Mesendoderm (in vitro differentiated cells): ENCODE measurements around the gene FIZ1.

Experiments
- DNase-seq: peaks from one replicate; pipeline ENCODE4 v3.0.0; 2013
- H2AK5ac ChIP-seq: 2 replicates; pipeline ENCODE4 v1.6.1; 2013; ENCODE audit warnings: low read length, inconsistent platforms
- H2BK120ac ChIP-seq: 2 replicates; pipeline ENCODE4 v1.6.1; 2013; ENCODE audit warnings: low read depth, mild to moderate bottlenecking, low read length, moderate library complexity, mixed read lengths
- H2BK15ac ChIP-seq: replicated peaks from 2 replicates; pipeline ENCODE4 v1.6.1; 2013; ENCODE audit warnings: low read depth, mild to moderate bottlenecking, moderate library complexity
- H2BK5ac ChIP-seq: 2 replicates; pipeline ENCODE4 v1.6.1; 2013; ENCODE audit warnings: low read length, inconsistent platforms
- H3K18ac ChIP-seq: 2 replicates; pipeline ENCODE4 v1.6.1; 2013; ENCODE audit warnings: mild to moderate bottlenecking, low read length, mixed read lengths
- H3K23ac ChIP-seq: one replicate; pipeline ENCODE4 v1.6.1; 2013; ENCODE audit warnings: low read length
- H3K27ac ChIP-seq: 2 replicates; pipeline ENCODE4 v1.5.1; 2013; ENCODE audit warnings: low read depth, mild to moderate bottlenecking, inconsistent platforms, low read length, moderate library complexity
- H3K27me3 ChIP-seq: 2 replicates; pipeline ENCODE4 v1.6.1; 2013; ENCODE audit warnings: low read length, control low read depth, mild to moderate bottlenecking, inconsistent platforms; ENCODE audit not compliant: insufficient read depth, poor library complexity
- H3K36me3 ChIP-seq: 2 replicates; pipeline ENCODE4 v1.6.1; 2013; ENCODE audit warnings: low read length, inconsistent platforms; ENCODE audit not compliant: control insufficient read depth, insufficient read depth
- H3K4ac ChIP-seq: one replicate; pipeline ENCODE4 v1.6.1; 2013; ENCODE audit warnings: low read depth, mild to moderate bottlenecking, low read length, moderate library complexity
- H3K4me1 ChIP-seq: 2 replicates; pipeline ENCODE4 v1.6.1; 2013; ENCODE audit warnings: low read depth, low read length, inconsistent platforms; ENCODE audit not compliant: control insufficient read depth
- H3K4me2 ChIP-seq: 2 replicates; pipeline ENCODE4 v1.6.1; 2013; ENCODE audit warnings: low read length
- H3K4me3 ChIP-seq: 2 replicates; pipeline ENCODE4 v1.5.1; 2013; ENCODE audit warnings: mild to moderate bottlenecking, low read length
- H3K56ac ChIP-seq: one replicate; pipeline ENCODE4 v1.6.1; 2013; ENCODE audit warnings: low read length
- H3K79me1 ChIP-seq: 2 replicates; pipeline ENCODE4 v1.6.1; 2013; ENCODE audit warnings: low read length, inconsistent platforms
- H3K79me2 ChIP-seq: 2 replicates; pipeline ENCODE4 v1.6.1; 2013; ENCODE audit warnings: mild to moderate bottlenecking, low read length; ENCODE audit not compliant: control insufficient read depth, insufficient read depth
- H3K9ac ChIP-seq: 2 replicates; pipeline ENCODE4 v1.6.1; 2013; ENCODE audit warnings: low read length, inconsistent platforms
- H4K5ac ChIP-seq: one replicate; pipeline ENCODE4 v1.6.1; 2013; ENCODE audit warnings: low read length
- H4K8ac ChIP-seq: one replicate; pipeline ENCODE4 v1.6.1; 2013; ENCODE audit warnings: low read depth, mild to moderate bottlenecking, control low read depth, low read length, moderate library complexity
- WGBS: extraction: QIAGEN DNeasy Blood & Tissue Kit; methylation state at CpG from one replicate; pipeline ENCODE4 v1.1.7; 2013; ENCODE audit warnings: low lambda C conversion rate, missing lambda C conversion rate; ENCODE audit not compliant: insufficient coverage; ENCODE audit errors: extremely low coverage; 5-methylcytosine and 5-hydroxymethylcytosine counted together

Gene FIZ1

GRCh38 chr19:55601084-55601483 lies 1.8 kb upstream of the FIZ1 start:
- Histone ChIP-seq H3K4me3 (no peak overlapping the region), H3K9ac (peak overlapping the region; percentile 74), H4K8ac (no peak overlapping the region), H3K27ac (no peak overlapping the region), H3K4me1 (no peaks in the 10 kb centered on the region), H2BK15ac (no peak overlapping the region), H3K23ac (no peak overlapping the region), H3K27me3 (no peaks in the 10 kb centered on the region), H3K36me3 (no peaks in the 10 kb centered on the region), H3K18ac (no peak overlapping the region), H4K5ac (no peak overlapping the region), H2BK120ac (no peak overlapping the region), H3K56ac (no peak overlapping the region), H2AK5ac (no peak overlapping the region), H2BK5ac (no peak overlapping the region), H3K4me2 (no peak overlapping the region), H3K79me2 (no peaks in the 10 kb centered on the region), H3K79me1 (no peaks in the 10 kb centered on the region), H3K4ac (no peak overlapping the region)
- DNase-seq = no peak
- no CpG with 5 or more reads among the region's 4 CpGs for WGBS

GRCh38 chr19:55600662-55601028 lies 1.3 kb upstream of the FIZ1 start:
- Histone ChIP-seq H3K18ac (peak overlapping the region; percentile 36), H3K36me3 (no peaks in the 10 kb centered on the region), H2BK120ac (no peak overlapping the region), H3K27ac (peak overlapping the region; percentile 33), H2BK5ac (no peak overlapping the region), H3K9ac (peak overlapping the region; percentile 74), H2AK5ac (no peak overlapping the region), H4K8ac (no peak overlapping the region), H3K56ac (peak overlapping the region; percentile 100), H3K27me3 (no peaks in the 10 kb centered on the region), H3K4me3 (peak overlapping the region; percentile 39), H3K4me1 (no peaks in the 10 kb centered on the region), H3K79me1 (no peaks in the 10 kb centered on the region), H3K4me2 (peak overlapping the region; percentile 41), H3K4ac (no peak overlapping the region), H4K5ac (no peak overlapping the region), H3K79me2 (no peaks in the 10 kb centered on the region), H3K23ac (no peak overlapping the region), H2BK15ac (no peak overlapping the region)
- no peak for DNase-seq
- WGBS = no CpG with 5 or more reads among the region's 15 CpGs

GRCh38 chr19:55599842-55600661 lies 735 bp upstream of the FIZ1 start, which contains the start of gene ZNF524:
ZNF524 (plus strand) TSS chr19:55600288; CDS start chr19:55602113, 1,825 bp downstream.
- Histone ChIP-seq H3K27me3 (no peaks in the 10 kb centered on the region), H2BK120ac (no peak within 1 kb of the TSS), H3K79me2 (no peaks in the 10 kb centered on the region), H3K4ac (peak within 1 kb of the TSS; percentile 93), H3K27ac (peak within 1 kb of the TSS; percentile 98), H3K79me1 (no peaks in the 10 kb centered on the region), H3K9ac (peak within 1 kb of the TSS; percentile 98), H3K4me1 (no peaks in the 10 kb centered on the region), H2BK5ac (peak within 1 kb of the TSS; percentile 99), H3K4me3 (peak within 1 kb of the TSS; percentile 92), H3K36me3 (peaks cover 2% of the 10 kb centered on the region), H3K18ac (peak within 1 kb of the TSS; percentile 98), H3K23ac (no peak within 1 kb of the TSS), H4K8ac (no peak within 1 kb of the TSS), H2BK15ac (no peak within 1 kb of the TSS), H3K4me2 (peak within 1 kb of the TSS; percentile 87), H3K56ac (peak within 1 kb of the TSS; percentile 100), H2AK5ac (no peak within 1 kb of the TSS), H4K5ac (peak within 1 kb of the TSS; percentile 97)
- DNase-seq = peak; percentile 95
- no CpG with 5 or more reads among the region's 97 CpGs for WGBS

GRCh38 chr19:55598719-55599467 lies 424 bp downstream of the FIZ1 start:
- H2BK5ac ChIP-seq = peak overlapping the region; percentile 64
- H3K79me2 ChIP-seq = no peaks in the 10 kb centered on the region
- H2BK120ac ChIP-seq = no peak overlapping the region
- H2BK15ac ChIP-seq = no peak overlapping the region
- peak overlapping the region; percentile 98 for H3K18ac ChIP-seq
- peak overlapping the region; percentile 90 for H3K56ac ChIP-seq
- no peak overlapping the region for H3K23ac ChIP-seq
- H3K36me3 ChIP-seq = peaks cover 2% of the 10 kb centered on the region
- H3K79me1 ChIP-seq = no peaks in the 10 kb centered on the region
- no peak overlapping the region for H2AK5ac ChIP-seq
- H3K4me3 ChIP-seq = peak overlapping the region; percentile 56
- no peaks in the 10 kb centered on the region for H3K27me3 ChIP-seq
- H3K4me2 ChIP-seq = no peak overlapping the region
- peak overlapping the region; percentile 93 for H3K4ac ChIP-seq
- H4K5ac ChIP-seq = no peak overlapping the region
- peak overlapping the region; percentile 98 for H3K27ac ChIP-seq
- no peaks in the 10 kb centered on the region for H3K4me1 ChIP-seq
- peak overlapping the region; percentile 85 for H3K9ac ChIP-seq
- WGBS = no CpG with 5 or more reads among the region's 26 CpGs
- DNase-seq = peak; percentile 99
- no peak overlapping the region for H4K8ac ChIP-seq

- WGBS = no CpG with 5 or more reads among the region's 9 CpGs
- H2BK15ac ChIP-seq = no peak overlapping the region
- no peak overlapping the region for H2BK5ac ChIP-seq
- H2AK5ac ChIP-seq = no peak overlapping the region
- H3K18ac ChIP-seq = no peak overlapping the region
- no peaks in the 10 kb centered on the region for H3K27me3 ChIP-seq
- no peak overlapping the region for H3K9ac ChIP-seq
- H3K4me1 ChIP-seq = no peaks in the 10 kb centered on the region
- no peak overlapping the region for H4K5ac ChIP-seq
- H3K56ac ChIP-seq = no peak overlapping the region
- H3K79me1 ChIP-seq = no peaks in the 10 kb centered on the region
- H3K4me2 ChIP-seq = no peak overlapping the region
- H4K8ac ChIP-seq = no peak overlapping the region
- peaks cover 2% of the 10 kb centered on the region for H3K36me3 ChIP-seq
- peak; percentile 48 for DNase-seq
- H3K27ac ChIP-seq = no peak overlapping the region
- H3K4ac ChIP-seq = no peak overlapping the region
- H3K23ac ChIP-seq = no peak overlapping the region
- no peak overlapping the region for H2BK120ac ChIP-seq
- H3K4me3 ChIP-seq = no peak overlapping the region
- no peaks in the 10 kb centered on the region for H3K79me2 ChIP-seq
These were observed 1.3 kb downstream of the FIZ1 start for GRCh38 chr19:55598034-55598433.
